Gastrocnemius medialis (tissue), 4 donors: ENCODE results near the gene AHCYL1.

Source experiments
- CTCF ChIP-seq, 5 experiments: fragments of 450-650 bp in 3 of 5; fragments of 200-600 bp in 2 of 5; sonication (generic) in 2 of 5; IDR thresholded peaks in 4 of 5; conservative IDR thresholded peaks in 1 of 5; 1 replicate in 4 of 5; 2 replicates in 1 of 5; pipeline ENCODE4 v1.5.1; 2016 to 2019; ENCODE audit warnings: antibody characterized with exemption in 5 of 5, mild to moderate bottlenecking in 3 of 5, moderate library complexity in 3 of 5
- POLR2A ChIP-seq, 2 donors: fragments of 450-650 bp; IDR thresholded peaks; one replicate each; pipeline ENCODE4 v1.6.1; 2017; ENCODE audit warnings: antibody characterized with exemption in 2 of 2, mild to moderate bottlenecking in 2 of 2, moderate library complexity in 2 of 2

GRCh38 chr1:109971559-109971958, 13.0 kb upstream of the AHCYL1 start:
- TF ChIP-seq CTCF (IDR thresholded peaks at IDR 0.05 in 4 of 5, conservative IDR thresholded peaks at IDR 0.05 in 1 of 5) (no peak), POLR2A (IDR thresholded peaks at IDR 0.05) (no peak)
